HepG2 (cell line): ENCODE results near the gene EVA1C. TPM values are rescaled to one million over a fixed set of nuclear protein-coding genes. Genes with fewer than 3 reads are reported as not detected.

Source experiments
- ATAC-seq: fragments of 200-7000 bp; cut with Tn5 transposase; 3 replicates; pipeline ENCODE4 v1.9.1; 2020; ENCODE audit warnings: mild to moderate bottlenecking, moderate library complexity
- BruUV-seq: library from RNA; stranded (reverse); fragments of 400-500 nt; replicated peaks from 2 replicates; lab custom pipeline; 2021; lab: Mats Ljungman, UMichigan
- CTCF ChIA-PET: fragments of 300-600 bp; formaldehyde crosslinking; extraction: SDS; loops from one replicate; lab custom pipeline; 2021; ENCODE audit warnings: low total read pairs, inconsistent platforms, low intra/inter-chr PET ratio; lab: Yijun Ruan, JAX
- POLR2A ChIA-PET: fragments of 350-600 bp; sonication (Branson Sonifier 250); formaldehyde crosslinking; loops from one replicate; lab custom pipeline; 2020; ENCODE audit warnings: antibody characterized with exemption, inconsistent platforms; lab: Yijun Ruan, JAX
- DNase-seq: peaks from one replicate; pipeline ENCODE4 v3.0.0-alpha.2; 2015; ENCODE audit warnings: low spot score
- FAIRE-seq: peaks from 3 replicates; lab custom pipeline; 2011; peaks lifted over from hg19 to GRCh38; lab: Jason Lieb, UNC
- H2AFZ ChIP-seq: one replicate; pipeline ENCODE4 v1.6.1; 2011; ENCODE audit warnings: low read length, inconsistent platforms
- H3K27ac ChIP-seq: fragments of 300-600 bp; 3 replicates; pipeline ENCODE4 v1.8.0; 2011; ENCODE audit warnings: mixed run types, mild to moderate bottlenecking, mixed read lengths, low read length, inconsistent platforms; ENCODE audit not compliant: insufficient read depth; ENCODE audit errors: extremely low read length
- H3K27me3 ChIP-seq, 2 experiments: fragments of 200-600 bp in 1 of 2; 2 replicates in 1 of 2; 3 replicates in 1 of 2; pipeline versions ENCODE4 v1.6.0 to v1.8.0; 2011; ENCODE audit warnings: low read length in 2 of 2, mild to moderate bottlenecking in 2 of 2, moderate library complexity in 2 of 2, inconsistent platforms in 1 of 2; ENCODE audit not compliant: insufficient read depth in 2 of 2, control insufficient read depth in 1 of 2
- H3K36me3 ChIP-seq, 2 experiments: fragments of 200-600 bp in 1 of 2; replicated peaks in 1 of 2; 2 replicates in 1 of 2; 3 replicates in 1 of 2; pipeline versions ENCODE4 v1.5.1 to v1.8.0; 2011; ENCODE audit warnings: low read length in 2 of 2, inconsistent platforms in 1 of 2; ENCODE audit not compliant: insufficient read depth in 2 of 2, control insufficient read depth in 1 of 2
- H3K4me1 ChIP-seq: 2 replicates; pipeline ENCODE4 v1.5.1; 2012; ENCODE audit warnings: low read length, inconsistent platforms; ENCODE audit not compliant: insufficient read depth
- H3K4me2 ChIP-seq: 2 replicates; pipeline ENCODE4 v1.6.0; 2011; ENCODE audit warnings: low read depth, low read length, inconsistent platforms
- H3K4me3 ChIP-seq, 3 experiments: fragments of 200-600 bp in 1 of 3; sonication (generic), shearing (Covaris generic) in 1 of 3; replicated peaks in 1 of 3; 2 replicates each; pipeline ENCODE4 v1.5.1; 2011 to 2016; ENCODE audit warnings: low read length in 3 of 3, inconsistent platforms in 2 of 3, low read depth in 2 of 3, mild to moderate bottlenecking in 2 of 3, control low read depth in 1 of 3, mixed read lengths in 1 of 3; ENCODE audit not compliant: insufficient read depth in 1 of 3
- H3K79me2 ChIP-seq: one replicate; pipeline ENCODE4 v1.6.1; 2011; ENCODE audit warnings: low read length, inconsistent platforms; ENCODE audit not compliant: insufficient read depth
- H3K9ac ChIP-seq: 2 replicates; pipeline ENCODE4 v1.6.0; 2011; ENCODE audit warnings: mild to moderate bottlenecking, low read depth, low read length, inconsistent platforms; ENCODE audit not compliant: insufficient read depth
- H3K9me3 ChIP-seq: 2 replicates; pipeline ENCODE4 v1.5.1; 2012; ENCODE audit warnings: mild to moderate bottlenecking, low read length
- H4K20me1 ChIP-seq: 2 replicates; pipeline ENCODE4 v1.6.0; 2011; ENCODE audit warnings: inconsistent platforms, mild to moderate bottlenecking, low read length, moderate library complexity; ENCODE audit not compliant: insufficient read depth
- BCL6 ChIP-seq: IDR thresholded peaks from 2 replicates; pipeline ENCODE4 v1.6.1; 2016; ENCODE audit warnings: missing genetic modification reagents, missing compliant biosample characterization
- HCFC1 ChIP-seq: fragments of 150-350 bp; IDR thresholded peaks from 2 replicates; pipeline ENCODE4 v1.6.1; 2014; ENCODE audit warnings: low read depth, low read length
- HOMEZ ChIP-seq: IDR thresholded peaks from 2 replicates; pipeline ENCODE4 v1.6.1; 2016; ENCODE audit warnings: low read depth
- IKZF1 ChIP-seq: fragments of 450-650 bp; IDR thresholded peaks from 2 replicates; pipeline ENCODE4 v1.7.1; 2016
- RAD51 ChIP-seq: fragments of 450-650 bp; IDR thresholded peaks from 2 replicates; pipeline ENCODE4 v1.6.1; 2016; ENCODE audit warnings: borderline replicate concordance
- RARA ChIP-seq: IDR thresholded peaks from 2 replicates; pipeline ENCODE4 v1.6.1; 2016; ENCODE audit warnings: missing genetic modification reagents, missing compliant biosample characterization
- SALL1 ChIP-seq: sonication (generic); formaldehyde crosslinking; IDR thresholded peaks from 2 replicates; pipeline ENCODE4 v1.8.0; 2022; ENCODE audit warnings: mild to moderate bottlenecking, missing genetic modification reagents
- SIX4 ChIP-seq: sonication (generic); formaldehyde crosslinking; IDR thresholded peaks from 2 replicates; pipeline ENCODE4 v1.4.0; 2020; ENCODE audit warnings: missing genetic modification reagents
- TMF1 ChIP-seq: sonication (generic); formaldehyde crosslinking; IDR thresholded peaks from 2 replicates; pipeline ENCODE4 v1.8.1; 2022; ENCODE audit warnings: low read depth, missing genetic modification reagents
- XRCC5 ChIP-seq: fragments of 200-400 bp; formaldehyde crosslinking; optimal IDR thresholded peaks from 2 replicates; pipeline ENCODE3; 2017; ENCODE audit warnings: mild to moderate bottlenecking, low read length
- YEATS4 ChIP-seq: sonication (generic); formaldehyde crosslinking; IDR thresholded peaks from 2 replicates; pipeline ENCODE4 v1.4.0; 2020; ENCODE audit warnings: missing genetic modification reagents, borderline replicate concordance
- ZBTB10 ChIP-seq: sonication (generic); formaldehyde crosslinking; IDR thresholded peaks from 2 replicates; pipeline ENCODE4 v1.4.0; 2020; ENCODE audit warnings: missing genetic modification reagents, borderline replicate concordance
- ZNF205 ChIP-seq: IDR thresholded peaks from 2 replicates; pipeline ENCODE4 v1.6.1; 2018; ENCODE audit warnings: missing biosample characterization, missing genetic modification reagents
- ZNF333 ChIP-seq: sonication (generic); formaldehyde crosslinking; IDR thresholded peaks from 2 replicates; pipeline ENCODE4 v1.4.0; 2020; ENCODE audit warnings: mild to moderate bottlenecking, missing genetic modification reagents, borderline replicate concordance
- ZNF512 ChIP-seq: sonication (generic); formaldehyde crosslinking; IDR thresholded peaks from 2 replicates; pipeline ENCODE4 v1.4.0; 2020; ENCODE audit warnings: mild to moderate bottlenecking, missing genetic modification reagents
- ZNF580 ChIP-seq: IDR thresholded peaks from 2 replicates; pipeline ENCODE4 v1.6.1; 2016; ENCODE audit warnings: low read depth, borderline replicate concordance
- ZSCAN31 ChIP-seq: sonication (generic); formaldehyde crosslinking; IDR thresholded peaks from 2 replicates; pipeline ENCODE4 v1.5.0; 2020; ENCODE audit warnings: low read depth, mild to moderate bottlenecking, missing genetic modification reagents
- WGBS: methylation state at CpG from one replicate; pipeline ENCODE4 v1.1.6; 2017; ENCODE audit warnings: low lambda C conversion rate; 5-methylcytosine and 5-hydroxymethylcytosine counted together
- in situ Hi-C: cut with HindIII; loops from 2 replicates; pipeline ENCODE4 v1.10.0; 2017; ENCODE audit warnings: low pct_unique_long_range_greater_than_20kb; ENCODE audit not compliant: extremely low pct_ligation_motif_present
- intact Hi-C: fragments of 100-400 bp; cut with micrococcal nuclease; formaldehyde crosslinking; loops from one replicate; pipeline ENCODE4 v1.10.0; 2022; ENCODE audit not compliant: unreplicated experiment
- polyA plus RNA-seq, 8 experiments: library from polyadenylated mRNA; depleted of rRNA in 3 of 8; stranded (reverse) in 7 of 8; unstranded in 1 of 8; fragments of >200 nt; fragmentation: Illumina TruSeq in 4 of 8; extraction: Trizol in 4 of 8; gene quantifications; 2 replicates each; pipeline versions ENCODE4 v1.2.1 to v1.2.3, GENCODE V29; 2011 to 2016; ENCODE audit warnings: low read depth in 4 of 8, missing spikeins in 1 of 8, mixed read lengths in 1 of 8; ENCODE audit not compliant: insufficient read depth in 1 of 8
- total RNA-seq, 5 experiments: library from RNA; depleted of rRNA; stranded (reverse); fragments of >200 nt; fragmentation: Illumina TruSeq; extraction: Trizol; gene quantifications; 2 replicates each; pipeline ENCODE4 v1.2.3, GENCODE V29; 2016; ENCODE audit warnings: low read depth in 1 of 5

Gene EVA1C
- total and polyA plus RNA-seq, 2 of the 13 experiments (the other 11 are each of a cell fraction or from before 2014, with no cell fraction given), result 0.29 to 0.34 TPM

GRCh38 chr21:32470206-32470605 is 57.7 kb downstream of the EVA1C start (continued):
- TF ChIP-seq HOMEZ (CRISPR knock-in tag) (no peak), XRCC5 (no peak)

- ATAC-seq (peak; percentile 20; the same call in 1 of the 3 replicates), FAIRE-seq (no peak), DNase-seq (no peak)
- H3K9me3 ChIP-seq, result no peaks in the 10 kb centered on the region
- no peak overlapping the region for H2AFZ ChIP-seq
- intact Hi-C loops (no loop called here), in situ Hi-C loops (no loop called here)
- H3K27ac ChIP-seq, result no peak overlapping the region
- H3K4me3 ChIP-seq, result no peak overlapping the region
- BruUV-seq, result no TSS peak
- H3K4me2 ChIP-seq, result no peak overlapping the region
- no peaks in the 10 kb centered on the region for H3K27me3 ChIP-seq
- no peak overlapping the region for H3K9ac ChIP-seq
- no peaks in the 10 kb centered on the region for H3K79me2 ChIP-seq
- H4K20me1 ChIP-seq, result no peaks in the 10 kb centered on the region
- peaks cover 6% of the 10 kb centered on the region; the same call in 1 of the 2 replicates for H3K4me1 ChIP-seq
- ChIA-PET CTCF (no interaction called here), POLR2A (no interaction called here)
- H3K36me3 ChIP-seq, result no peaks in the 10 kb centered on the region
- 74% methylated on average over 17 of the region's 17 CpGs for WGBS
- no peak for TF ChIP-seq HCFC1
- no peak for TF ChIP-seq ZNF333 (CRISPR knock-in tag)
- TF ChIP-seq ZSCAN31 (CRISPR knock-in tag), result no peak
- no peak for TF ChIP-seq SALL1 (CRISPR knock-in tag)
- no peak for TF ChIP-seq SIX4 (CRISPR knock-in tag)
- no peak for TF ChIP-seq IKZF1
- TF ChIP-seq ZNF205 (CRISPR knock-in tag), result no peak
- no peak for TF ChIP-seq ZNF512 (CRISPR knock-in tag)
- no peak for TF ChIP-seq RARA (CRISPR knock-in tag)
- no peak for TF ChIP-seq YEATS4
- no peak for TF ChIP-seq ZNF580 (CRISPR knock-in tag)
- no peak for TF ChIP-seq ZBTB10 (CRISPR knock-in tag)
- TF ChIP-seq RAD51, result no peak
- TF ChIP-seq TMF1 (CRISPR knock-in tag), result no peak
- no peak for TF ChIP-seq BCL6 (CRISPR knock-in tag)
Observed at GRCh38 chr21:32472890-32473765, 60.6 kb downstream of the EVA1C start.
